CD14-positive monocyte (primary cell): ENCODE measurements around the gene LHFPL3. TPM values are rescaled to one million over a fixed set of nuclear protein-coding genes. Genes with fewer than 3 reads are reported as not detected.

Experiments
- DNase-seq, 3 donors: peaks; one replicate each; pipeline ENCODE4 v3.0.0-alpha.2; 2011 to 2022
- H2AFZ ChIP-seq: 2 replicates; pipeline ENCODE4 v1.6.0; 2012; ENCODE audit warnings: mild to moderate bottlenecking, low read depth, low read length, inconsistent platforms; ENCODE audit not compliant: insufficient read depth, poor library complexity, severe bottlenecking
- H3K27ac ChIP-seq, 2 donors: 1 replicate in 1 of 2; 2 replicates in 1 of 2; pipeline ENCODE4 v1.5.1; 2012 to 2013; ENCODE audit warnings: low read length in 2 of 2, control low read depth in 1 of 2, inconsistent platforms in 1 of 2, low read depth in 1 of 2, mild to moderate bottlenecking in 1 of 2
- H3K27me3 ChIP-seq, 2 donors: one replicate each; pipeline versions ENCODE4 v1.6.0 to v1.6.1; 2011 to 2013; ENCODE audit warnings: low read length in 2 of 2; ENCODE audit not compliant: control insufficient read depth in 2 of 2, insufficient read depth in 2 of 2
- H3K36me3 ChIP-seq, 2 donors: replicated peaks in 1 of 2; 1 replicate in 1 of 2; 2 replicates in 1 of 2; pipeline versions ENCODE4 v1.5.1 to v1.6.1; 2012 to 2013; ENCODE audit warnings: low read length in 2 of 2, control low read depth in 1 of 2, inconsistent platforms in 1 of 2, mild to moderate bottlenecking in 1 of 2; ENCODE audit not compliant: insufficient read depth in 2 of 2, control insufficient read depth in 1 of 2
- H3K4me1 ChIP-seq, 2 donors: 1 replicate in 1 of 2; 2 replicates in 1 of 2; pipeline versions ENCODE4 v1.5.1 to v1.6.1; 2012 to 2013; ENCODE audit warnings: low read length in 2 of 2, control low read depth in 1 of 2, inconsistent platforms in 1 of 2, mild to moderate bottlenecking in 1 of 2, moderate library complexity in 1 of 2; ENCODE audit not compliant: insufficient read depth in 2 of 2, control insufficient read depth in 1 of 2
- H3K4me2 ChIP-seq: replicated peaks from 2 replicates; pipeline ENCODE3; 2012; ENCODE audit warnings: low read length, moderate library complexity, mild to moderate bottlenecking; ENCODE audit not compliant: poor library complexity, severe bottlenecking; ENCODE audit errors: extremely low read depth
- H3K4me3 ChIP-seq, 3 experiments: fragments of 200-600 bp in 1 of 3; sonication (generic) in 1 of 3; replicated peaks in 1 of 3; 1 replicate in 2 of 3; 2 replicates in 1 of 3; pipeline ENCODE4 v1.5.1; 2011 to 2013; ENCODE audit warnings: low read length in 3 of 3, mild to moderate bottlenecking in 3 of 3, control low read depth in 2 of 3, low read depth in 2 of 3, inconsistent platforms in 1 of 3, moderate library complexity in 1 of 3
- H3K79me2 ChIP-seq: 2 replicates; pipeline ENCODE4 v1.6.0; 2012; ENCODE audit warnings: mild to moderate bottlenecking, control low read depth, inconsistent platforms, low read length, moderate library complexity; ENCODE audit not compliant: insufficient read depth
- H3K9ac ChIP-seq: 2 replicates; pipeline ENCODE4 v1.6.0; 2017; ENCODE audit warnings: low read length, mild to moderate bottlenecking; ENCODE audit not compliant: insufficient read depth, poor library complexity, severe bottlenecking
- H3K9me3 ChIP-seq, 2 donors: replicated peaks in 1 of 2; 1 replicate in 1 of 2; 2 replicates in 1 of 2; pipeline versions ENCODE4 v1.5.1 to v1.6.1; 2012 to 2013; ENCODE audit warnings: low read length in 2 of 2, control low read depth in 1 of 2; ENCODE audit not compliant: control insufficient read depth in 1 of 2, insufficient read depth in 1 of 2
- H4K20me1 ChIP-seq: 2 replicates; pipeline ENCODE4 v1.6.0; 2012; ENCODE audit warnings: mild to moderate bottlenecking, low read length, control low read depth, moderate library complexity; ENCODE audit not compliant: insufficient read depth
- H3K27ac Mint-ChIP-seq, 7 donors: one replicate each; pipeline ENCODE4 v1.8.0; 2020; ENCODE audit warnings: mild to moderate bottlenecking in 7 of 7, mixed read lengths in 7 of 7, moderate library complexity in 6 of 7, inconsistent platforms in 2 of 7
- H3K27me3 Mint-ChIP-seq, 3 donors: one replicate each; pipeline ENCODE4 v1.8.0; 2021 to 2022; ENCODE audit warnings: low read depth in 3 of 3, mild to moderate bottlenecking in 3 of 3, mixed read lengths in 3 of 3, moderate library complexity in 3 of 3, inconsistent platforms in 1 of 3
- H3K36me3 Mint-ChIP-seq, 2 donors: one replicate each; pipeline ENCODE4 v1.8.0; 2020; ENCODE audit warnings: mixed read lengths in 2 of 2, inconsistent platforms in 1 of 2, mild to moderate bottlenecking in 1 of 2
- H3K4me1 Mint-ChIP-seq: one replicate; pipeline ENCODE4 v1.8.0; 2020; ENCODE audit warnings: mild to moderate bottlenecking, mixed read lengths
- H3K4me3 Mint-ChIP-seq, 2 donors: one replicate each; pipeline ENCODE4 v1.8.0; 2020; ENCODE audit warnings: mild to moderate bottlenecking in 2 of 2, mixed read lengths in 2 of 2, moderate library complexity in 1 of 2
- H3K9me3 Mint-ChIP-seq, 7 donors: one replicate each; pipeline ENCODE4 v1.8.0; 2020 to 2022; ENCODE audit warnings: mixed read lengths in 7 of 7, mild to moderate bottlenecking in 6 of 7, moderate library complexity in 6 of 7, inconsistent platforms in 2 of 7
- CTCF ChIP-seq: fragments of 200-600 bp; IDR thresholded peaks from one replicate; pipeline ENCODE4 v1.8.0; 2022; ENCODE audit warnings: antibody characterized with exemption, mild to moderate bottlenecking
- WGBS: methylation state at CpG from one replicate; pipeline ENCODE4 v1.1.5; 2013; ENCODE audit warnings: missing lambda C conversion rate; ENCODE audit not compliant: insufficient coverage; 5-methylcytosine and 5-hydroxymethylcytosine counted together
- intact Hi-C, 2 donors: fragments of 100-400 bp; cut with micrococcal nuclease; formaldehyde crosslinking; loops; one replicate each; pipeline versions ENCODE4 v1.15.0 to v1.15.1; 2023
- polyA plus RNA-seq, 3 donors: library from polyadenylated mRNA; depleted of rRNA in 1 of 3; unstranded in 2 of 3; stranded (reverse) in 1 of 3; fragments of 300-500 nt in 2 of 3; fragments of >200 nt in 1 of 3; fragmentation: Illumina TruSeq in 2 of 3; gene quantifications; 1 replicate in 2 of 3; 2 replicates in 1 of 3; pipeline ENCODE4 v1.2.3, GENCODE V29; 2012 to 2021

Gene LHFPL3
- polyA plus RNA-seq, 3 donors: not detected

- Mint-ChIP-seq H3K27me3 (no peaks in the 10 kb centered on the region), H3K4me3 (no peak overlapping the region), H3K36me3 (no peaks in the 10 kb centered on the region), H3K4me1 (no peaks in the 10 kb centered on the region), H3K27ac (no peak overlapping the region), H3K9me3 (peaks cover 0 to 3% (median 0%) of the 10 kb centered on the region in 7 donors)
- TF ChIP-seq CTCF: no peak
- no peak overlapping the region for H2AFZ ChIP-seq
- no peaks in the 10 kb centered on the region for H3K9me3 ChIP-seq
- intact Hi-C loops: no loop called here
- no peak for DNase-seq
- no peak overlapping the region for H3K4me3 ChIP-seq
- no peaks in the 10 kb centered on the region for H3K27me3 ChIP-seq
- no peak overlapping the region for H3K27ac ChIP-seq
- H3K4me1 ChIP-seq: no peaks in the 10 kb centered on the region
- H3K79me2 ChIP-seq: no peaks in the 10 kb centered on the region
- H3K9ac ChIP-seq: no peak overlapping the region
- no peak overlapping the region for H3K4me2 ChIP-seq
- no peaks in the 10 kb centered on the region for H3K36me3 ChIP-seq
- H4K20me1 ChIP-seq: no peaks in the 10 kb centered on the region
- WGBS: 88% methylated on average over 1 of the region's 5 CpGs
Measured at GRCh38 chr7:104410742-104411141, 82.3 kb downstream of the LHFPL3 start.

- no peaks in the 10 kb centered on the region for H3K9me3 ChIP-seq
- H2AFZ ChIP-seq: no peak overlapping the region
- no peak for DNase-seq
- intact Hi-C loops: no loop called here
- H3K9ac ChIP-seq: no peak overlapping the region
- H3K27me3 ChIP-seq: no peaks in the 10 kb centered on the region
- H3K79me2 ChIP-seq: no peaks in the 10 kb centered on the region
- H3K4me3 Mint-ChIP-seq: no peak overlapping the region
- H3K4me1 Mint-ChIP-seq: no peaks in the 10 kb centered on the region
- no peak overlapping the region for H3K4me2 ChIP-seq
- 45% methylated on average over 2 of the region's 3 CpGs for WGBS
- no peak overlapping the region for H3K4me3 ChIP-seq
- no peaks in the 10 kb centered on the region for H3K36me3 ChIP-seq
- H3K4me1 ChIP-seq: no peaks in the 10 kb centered on the region
- no peaks in the 10 kb centered on the region for H4K20me1 ChIP-seq
- no peaks in the 10 kb centered on the region for H3K36me3 Mint-ChIP-seq
- no peak overlapping the region for H3K27ac ChIP-seq
- H3K27me3 Mint-ChIP-seq: no peaks in the 10 kb centered on the region
- no peak for TF ChIP-seq CTCF
- peaks cover 0 to 5% (median 1%) of the 10 kb centered on the region in 7 donors for H3K9me3 Mint-ChIP-seq
- H3K27ac Mint-ChIP-seq: no peak overlapping the region
Measured at GRCh38 chr7:104412911-104413310, 84.5 kb downstream of the LHFPL3 start.
